ENCODE results near the gene OR2T10.
"Not testable (repeated sequence)": the region's sequence is repeated elsewhere in the genome, so short reads cannot be mapped to it uniquely, and the experiment has no call there.

Gene OR2T10

DNA sequence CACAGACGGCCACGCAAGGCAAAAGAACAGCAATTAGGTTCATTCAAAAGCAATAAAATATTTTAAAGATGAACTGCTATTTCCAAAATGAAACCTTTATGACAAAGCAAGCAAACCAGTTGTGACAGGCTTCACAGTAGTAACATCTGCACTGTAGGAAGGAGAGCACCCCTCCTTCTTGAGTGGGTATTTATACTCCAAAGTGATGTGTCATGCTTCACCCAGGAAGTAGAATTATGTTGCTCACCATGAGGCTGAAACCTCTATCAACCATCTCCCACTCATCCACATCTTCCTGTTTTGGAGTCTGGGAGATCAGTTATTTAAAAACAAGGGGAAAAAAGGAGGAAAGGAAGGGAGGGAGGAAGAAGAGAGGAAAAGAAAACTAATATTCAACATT lies 885 bp downstream of the OR2T10 start:
- DNase-seq (ENCODE audit: low spot score): no peak

DNA sequence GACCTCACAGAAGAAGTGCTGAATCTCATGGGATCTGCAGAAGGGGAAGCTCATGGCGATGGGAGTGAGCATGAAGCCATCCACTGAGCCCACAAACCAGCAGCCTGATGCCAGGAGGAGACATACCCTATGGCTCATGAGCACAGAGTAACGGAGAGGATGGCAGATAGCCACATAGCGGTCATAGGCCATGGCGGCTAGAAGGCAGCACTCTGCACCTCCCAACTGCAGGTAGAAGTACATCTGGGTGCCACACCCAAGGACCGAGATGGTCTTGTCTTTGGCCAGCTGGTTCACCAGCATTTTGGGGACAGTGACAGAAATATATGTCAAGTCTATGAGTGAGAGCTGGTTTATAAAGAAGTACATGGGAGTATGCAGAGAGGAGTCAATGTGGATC lies 4.3 kb downstream of the OR2T10 start:
- no peak for DNase-seq (ENCODE audit: low spot score)

DNA sequence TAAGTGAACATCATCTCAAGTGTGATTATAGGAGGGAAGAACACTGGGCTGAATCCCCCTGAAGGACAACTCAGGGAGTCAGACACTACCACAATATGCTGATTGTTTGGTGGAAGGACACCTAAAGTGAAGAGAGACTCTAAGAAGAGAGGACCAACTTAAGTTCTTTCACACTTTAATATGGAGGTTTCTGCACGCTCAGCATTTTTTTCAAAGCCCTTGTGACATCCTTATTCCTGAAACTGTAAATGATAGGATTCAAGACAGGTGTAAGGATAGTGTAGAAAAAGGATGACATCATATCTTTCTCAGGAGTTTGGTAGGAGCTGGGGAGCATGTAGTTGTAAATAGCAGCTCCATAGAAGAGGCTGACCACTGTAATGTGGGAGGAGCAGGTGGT lies 4.8 kb downstream of the OR2T10 start:
- DNase-seq (ENCODE audit: low spot score): no peak

DNA sequence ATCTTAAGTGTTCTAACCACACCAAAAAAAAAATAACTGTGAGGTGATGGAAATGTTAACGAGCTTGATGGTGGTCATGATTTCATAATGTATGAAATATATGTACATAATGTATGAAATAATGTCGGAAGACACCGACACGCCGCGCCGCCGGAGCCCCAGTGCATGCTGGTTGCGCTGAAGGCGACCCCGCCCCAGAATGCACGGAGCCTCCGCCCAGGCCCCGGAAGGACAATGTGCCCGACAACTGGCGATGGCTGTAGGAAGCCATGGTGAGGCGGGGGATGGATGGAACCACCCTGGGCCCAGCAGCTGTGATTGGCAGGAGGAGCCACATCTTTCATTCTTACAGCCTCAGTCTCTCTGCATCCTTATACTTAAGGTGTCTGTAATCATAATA lies 7.4 kb downstream of the OR2T10 start:
- DNase-seq (ENCODE audit: low spot score): no peak

DNA sequence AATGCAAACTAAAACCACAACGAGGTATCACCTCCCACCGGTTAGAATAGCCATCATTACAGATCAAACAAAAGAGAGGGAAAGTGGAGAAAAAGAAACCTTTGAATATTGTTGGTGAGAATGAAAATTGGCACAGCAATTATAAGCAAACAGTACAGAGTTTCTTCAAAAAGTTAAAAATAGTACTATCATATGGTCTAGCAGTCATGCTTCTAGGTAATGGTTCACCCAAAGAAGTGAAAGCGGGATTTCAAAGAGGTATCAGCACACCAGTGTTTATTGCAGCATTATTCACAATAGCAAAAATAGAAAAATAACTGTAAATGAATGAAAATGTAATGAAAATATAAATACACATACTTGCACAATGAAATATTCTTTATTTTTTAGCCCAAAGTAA lies 8.2 kb downstream of the OR2T10 start:
- no peak for DNase-seq (ENCODE audit: low spot score)

- DNase-seq (ENCODE audit: low spot score): no peak
These were observed 12.2 kb downstream of the OR2T10 start for GRCh38 chr1:248585266-248585665.

GRCh38 chr1:248576260-248576980 lies 21.1 kb downstream of the OR2T10 start:
- DNase-seq (ENCODE audit: low spot score): no peak

GRCh38 chr1:248574657-248575056 lies 22.8 kb downstream of the OR2T10 start, which contains the start of gene OR2T34:
OR2T34 (minus strand) TSS chr1:248574757; CDS start chr1:248574757, 0 bp downstream.
- DNase-seq (ENCODE audit: low spot score): not testable (repeated sequence)

- DNase-seq (ENCODE audit: low spot score): not testable (repeated sequence)
These were observed 23.6 kb downstream of the OR2T10 start for GRCh38 chr1:248573856-248574255.

- not testable (repeated sequence) for DNase-seq (ENCODE audit: low spot score)
These were observed 25.5 kb downstream of the OR2T10 start for GRCh38 chr1:248572049-248572448.

DNA sequence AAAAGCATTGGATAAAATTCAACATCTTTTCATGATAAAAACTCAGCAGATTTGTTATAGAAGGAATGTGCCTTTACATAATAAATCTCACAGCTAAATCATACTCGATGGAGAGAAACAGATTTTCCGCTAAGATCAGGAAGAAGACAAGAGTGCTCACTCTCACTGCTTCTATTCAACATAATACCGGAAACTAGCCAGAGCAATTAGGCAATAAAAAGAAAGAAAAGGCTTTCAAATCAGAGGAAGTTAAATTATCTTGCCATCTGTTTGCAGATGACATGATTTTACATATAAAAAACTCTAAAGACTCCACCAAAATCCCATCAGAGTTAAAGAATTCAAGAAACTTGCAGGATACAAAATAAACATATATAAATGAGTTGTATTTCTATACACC lies 26.7 kb downstream of the OR2T10 start:
- not testable (repeated sequence) for DNase-seq (ENCODE audit: low spot score)

- DNase-seq (ENCODE audit: low spot score): not testable (repeated sequence)
These were observed 28.5 kb downstream of the OR2T10 start for GRCh38 chr1:248569049-248569448.

DNA sequence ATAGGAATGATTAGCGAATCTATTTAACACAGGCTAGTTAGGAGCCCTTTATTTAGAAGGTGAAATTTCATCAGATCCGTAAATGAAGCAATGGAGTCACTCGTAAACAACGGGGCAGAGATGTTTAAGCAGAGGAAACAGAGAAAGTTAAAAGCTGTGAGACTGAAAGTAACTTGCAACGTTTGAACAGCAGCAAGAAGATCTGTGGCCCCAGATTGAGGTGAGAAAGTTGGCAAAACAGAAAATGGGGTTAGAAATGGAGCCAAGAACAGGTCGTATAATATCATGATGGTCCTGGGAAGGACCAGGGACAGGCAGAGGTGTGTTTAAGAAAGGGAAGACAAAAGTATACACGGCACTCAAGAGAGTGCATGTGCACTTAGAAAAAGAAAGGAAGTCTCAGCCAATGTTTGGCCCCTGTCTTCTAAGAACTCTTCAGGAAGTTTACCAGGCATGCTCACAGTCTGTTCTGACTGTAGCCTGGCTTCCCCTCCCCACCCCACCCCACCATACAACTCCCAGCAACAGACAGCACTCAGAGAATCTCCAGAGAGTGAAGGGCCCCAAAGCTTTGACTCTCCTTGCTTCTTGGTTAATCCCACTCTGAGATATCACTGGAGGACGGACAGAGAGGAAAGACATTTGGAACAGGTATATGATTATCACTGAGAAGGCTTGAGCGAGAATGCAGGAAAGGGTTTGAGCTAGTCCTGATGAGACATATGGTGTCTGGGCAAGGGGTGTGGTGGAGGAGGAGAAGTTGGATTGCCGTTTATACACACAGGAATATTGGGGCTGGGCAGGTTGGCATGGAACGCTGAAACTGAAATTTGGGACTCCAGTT lies 31.7 kb downstream of the OR2T10 start:
- not testable (repeated sequence) for DNase-seq (ENCODE audit: low spot score)

GRCh38 chr1:248562672-248563071 lies 34.8 kb downstream of the OR2T10 start, which contains the start of gene OR2T29:
OR2T29 (minus strand) TSS chr1:248562772; CDS start chr1:248559491, 3,281 bp downstream.
- not testable (repeated sequence) for DNase-seq (ENCODE audit: low spot score)

GRCh38 chr1:248551027-248551426 lies 46.5 kb downstream of the OR2T10 start:
- not testable (repeated sequence) for DNase-seq (ENCODE audit: low spot score)

GRCh38 chr1:248547383-248547782 lies 50.1 kb downstream of the OR2T10 start:
- DNase-seq (ENCODE audit: low spot score): not testable (repeated sequence)
